Subcutaneous abdominal adipose tissue (tissue), 5 donors: ENCODE measurements around the gene TPSD1.
"Not testable (repeated sequence)": the region's sequence is repeated elsewhere in the genome, so short reads cannot be mapped to it uniquely, and the experiment has no call there.

ENCODE experiments used
- H3K27ac ChIP-seq: one replicate; pipeline ENCODE4 v1.7.0; 2013; ENCODE audit warnings: low read depth, mild to moderate bottlenecking, inconsistent platforms, low read length, moderate library complexity
- H3K27me3 ChIP-seq, 5 donors: one replicate each; pipeline ENCODE4 v1.7.0; 2013; ENCODE audit warnings: low read length in 5 of 5, inconsistent platforms in 1 of 5; ENCODE audit not compliant: control insufficient read depth in 5 of 5, insufficient read depth in 4 of 5
- H3K36me3 ChIP-seq, 5 donors: one replicate each; pipeline ENCODE4 v1.7.0; 2013; ENCODE audit warnings: low read length in 5 of 5; ENCODE audit not compliant: control insufficient read depth in 5 of 5, insufficient read depth in 5 of 5
- H3K4me1 ChIP-seq, 5 donors: one replicate each; pipeline ENCODE4 v1.7.0; 2013; ENCODE audit warnings: low read length in 5 of 5, mild to moderate bottlenecking in 3 of 5, moderate library complexity in 1 of 5; ENCODE audit not compliant: control insufficient read depth in 5 of 5, insufficient read depth in 5 of 5
- H3K4me3 ChIP-seq, 5 donors: one replicate each; pipeline ENCODE4 v1.7.0; 2013; ENCODE audit warnings: low read length in 5 of 5, low read depth in 1 of 5
- H3K9ac ChIP-seq, 5 donors: one replicate each; pipeline ENCODE4 v1.7.0; 2013; ENCODE audit warnings: low read length in 5 of 5, mild to moderate bottlenecking in 4 of 5, moderate library complexity in 3 of 5
- H3K9me3 ChIP-seq, 5 donors: one replicate each; pipeline ENCODE4 v1.7.0; 2013; ENCODE audit warnings: low read length in 5 of 5; ENCODE audit not compliant: control insufficient read depth in 5 of 5
- donor health status: healthy.
- donor health status: healthy.
- donor health status: healthy.
- donor health status: healthy.
- donor health status: healthy.

Gene TPSD1

DNA sequence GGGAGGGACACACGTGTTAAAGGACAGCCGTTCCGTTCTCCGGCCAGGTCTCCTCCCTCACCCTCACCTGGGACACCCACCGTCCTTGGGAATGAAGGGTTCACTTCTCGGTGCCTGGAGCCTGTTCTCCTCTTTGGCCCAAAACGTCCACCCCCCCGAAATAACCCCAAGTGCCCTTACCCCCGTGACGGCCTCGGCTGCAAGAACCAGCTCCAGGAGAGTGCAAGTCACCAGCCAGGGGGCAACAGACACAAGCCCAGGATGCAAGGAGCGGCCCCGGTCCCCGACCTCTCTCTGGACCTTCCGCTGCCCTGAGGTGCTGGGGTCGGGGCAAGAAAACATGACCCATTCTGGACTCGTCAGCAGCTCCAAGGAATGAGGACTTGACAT is 33.6 kb downstream of the TPSD1 start:
- Histone ChIP-seq H3K9me3 (no peaks in the 10 kb centered on the region), H3K27ac (no peak overlapping the region), H3K27me3 (peaks cover 49 to 71% (median 60%) of the 10 kb centered on the region in 5 donors), H3K9ac (no peak overlapping the region), H3K4me1 (no peaks in the 10 kb centered on the region), H3K36me3 (no peaks in the 10 kb centered on the region), H3K4me3 (no peak overlapping the region)

DNA sequence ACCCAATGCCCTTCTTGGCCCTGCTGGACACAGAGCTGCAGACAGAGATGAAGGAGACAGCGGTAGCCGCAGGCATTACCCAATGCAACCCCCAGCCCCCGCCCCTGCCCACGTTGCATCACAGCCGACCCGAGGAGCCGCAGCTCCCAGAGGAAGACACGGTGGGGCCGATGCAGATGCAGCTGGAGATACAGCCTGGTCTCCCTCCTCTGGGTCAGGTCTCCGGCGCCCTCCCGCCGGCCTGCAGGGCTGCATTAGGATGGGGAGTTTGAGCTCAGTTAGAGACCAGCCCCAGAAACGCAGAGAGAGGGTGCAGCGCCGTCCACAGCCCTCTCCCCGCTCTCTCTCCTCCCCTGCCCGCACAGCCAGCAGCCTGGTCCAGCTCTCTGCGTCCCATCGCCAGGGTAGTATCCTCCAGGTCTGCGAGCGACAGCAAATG is 34.2 kb downstream of the TPSD1 start:
- Histone ChIP-seq H3K4me1 (no peaks in the 10 kb centered on the region), H3K27me3 (peaks cover 48 to 72% (median 60%) of the 10 kb centered on the region in 5 donors), H3K27ac (no peak overlapping the region), H3K9me3 (no peaks in the 10 kb centered on the region), H3K4me3 (no peak overlapping the region), H3K36me3 (no peaks in the 10 kb centered on the region), H3K9ac (no peak overlapping the region)

DNA sequence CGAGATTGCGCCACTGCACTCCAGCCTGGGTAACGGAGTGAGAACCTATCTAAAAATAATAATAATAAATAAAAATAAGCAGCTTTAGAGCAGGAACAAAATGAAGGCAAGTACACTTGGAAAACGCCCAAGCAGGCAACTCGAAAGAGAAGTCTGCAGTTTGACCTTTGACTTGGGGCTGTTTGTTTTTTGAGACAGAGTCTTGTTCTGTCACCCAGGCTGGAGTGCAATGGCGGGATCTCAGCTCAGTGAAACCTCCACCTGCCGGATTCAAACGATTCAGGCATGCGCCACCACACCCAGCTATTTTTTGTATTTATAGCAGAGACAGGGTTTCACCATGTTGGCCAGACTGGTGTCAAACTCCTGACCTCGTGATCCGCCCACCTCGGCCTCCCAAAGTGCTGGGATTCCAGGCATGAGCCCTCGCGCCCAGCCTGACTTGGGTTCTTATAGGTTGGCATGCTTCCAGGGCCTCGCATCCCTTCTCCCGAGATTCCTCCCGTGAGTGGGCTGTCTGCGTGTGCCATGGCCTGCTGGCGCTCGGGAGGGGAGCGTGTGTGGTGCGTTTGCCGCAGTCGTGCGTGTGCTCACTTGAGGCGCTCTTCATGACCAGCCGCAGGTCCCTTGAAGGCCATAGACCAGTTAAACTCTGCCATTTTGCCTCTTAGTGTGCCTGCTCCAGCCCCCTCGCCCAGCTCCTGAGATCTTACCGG is 35.1 kb downstream of the TPSD1 start:
- Histone ChIP-seq H3K4me3 (no peak overlapping the region), H3K27me3 (peaks cover 39 to 70% (median 51%) of the 10 kb centered on the region in 5 donors), H3K27ac (no peak overlapping the region), H3K36me3 (no peaks in the 10 kb centered on the region), H3K4me1 (no peaks in the 10 kb centered on the region), H3K9me3 (no peaks in the 10 kb centered on the region), H3K9ac (no peak overlapping the region)

DNA sequence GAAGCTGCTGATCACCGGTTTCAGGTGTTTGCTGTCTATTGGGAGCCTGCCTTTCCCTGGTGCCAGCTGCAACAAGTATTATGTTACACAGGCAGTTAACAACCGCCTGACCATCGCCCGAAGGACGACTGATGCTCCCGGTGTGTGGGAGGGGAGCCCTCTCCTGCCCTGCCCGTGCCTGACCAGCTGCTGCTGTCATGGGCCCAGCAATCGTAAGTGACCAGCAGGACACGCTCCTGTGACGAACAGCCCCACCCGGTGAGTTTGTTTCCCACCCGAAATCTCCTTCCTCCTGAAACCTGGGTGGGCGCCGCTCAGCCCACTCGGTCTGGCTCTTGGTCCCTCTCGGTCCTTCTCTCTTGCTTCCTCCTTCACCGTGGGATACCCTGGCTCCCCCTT is 35.7 kb downstream of the TPSD1 start:
- H3K9ac ChIP-seq: no peak overlapping the region
- H3K9me3 ChIP-seq: no peaks in the 10 kb centered on the region
- no peaks in the 10 kb centered on the region for H3K36me3 ChIP-seq
- H3K27me3 ChIP-seq: peaks cover 33 to 66% (median 46%) of the 10 kb centered on the region in 5 donors
- H3K4me1 ChIP-seq: no peaks in the 10 kb centered on the region
- no peak overlapping the region for H3K27ac ChIP-seq
- H3K4me3 ChIP-seq: no peak overlapping the region

DNA sequence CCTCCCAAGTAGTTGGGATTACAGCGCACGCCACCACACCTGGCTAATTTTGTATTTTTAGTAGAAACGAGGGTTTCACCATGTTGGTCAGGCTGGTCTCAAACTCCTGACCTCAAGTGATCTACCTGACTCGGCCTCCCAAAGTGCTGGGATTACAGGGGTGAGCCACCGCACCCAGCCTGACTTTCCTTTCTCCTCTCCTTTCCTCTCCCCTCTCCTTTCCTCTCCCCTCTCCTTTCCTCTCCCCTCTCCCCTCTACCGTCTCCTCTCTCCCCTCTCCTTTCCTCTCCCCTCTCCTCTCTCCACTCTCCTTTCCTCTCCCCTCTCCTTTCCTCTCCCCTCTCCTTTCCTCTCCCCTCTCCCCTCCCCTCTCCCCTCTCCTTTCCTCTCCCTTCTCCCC is 36.3 kb downstream of the TPSD1 start:
- H3K36me3 ChIP-seq, H3K4me1 ChIP-seq, H3K9ac ChIP-seq, H3K4me3 ChIP-seq, H3K9me3 ChIP-seq, H3K27ac ChIP-seq: not testable (repeated sequence)
- H3K27me3 ChIP-seq: peaks cover 32 to 68% (median 46%) of the 10 kb centered on the region in 5 donors

DNA sequence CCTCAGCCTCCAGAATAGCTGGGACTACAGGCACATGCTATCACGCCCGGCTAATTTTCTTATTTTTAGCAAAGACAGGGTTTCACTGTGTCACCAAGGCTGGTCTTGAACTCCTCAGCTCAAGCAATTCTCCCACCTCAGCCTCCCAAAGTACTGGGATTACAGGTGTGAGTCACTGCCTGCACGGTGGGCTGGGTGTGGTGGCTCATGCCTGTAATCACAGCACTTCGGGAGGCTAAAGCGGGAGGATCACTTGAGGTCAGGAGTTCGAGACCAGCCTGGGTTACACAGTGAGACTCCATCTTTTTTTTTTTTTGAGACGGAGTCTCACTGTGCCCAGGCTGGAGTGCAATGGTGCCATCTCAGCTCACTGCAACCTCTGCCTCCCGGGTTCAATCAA is 36.9 kb downstream of the TPSD1 start:
- not testable (repeated sequence) for H3K4me1 ChIP-seq

DNA sequence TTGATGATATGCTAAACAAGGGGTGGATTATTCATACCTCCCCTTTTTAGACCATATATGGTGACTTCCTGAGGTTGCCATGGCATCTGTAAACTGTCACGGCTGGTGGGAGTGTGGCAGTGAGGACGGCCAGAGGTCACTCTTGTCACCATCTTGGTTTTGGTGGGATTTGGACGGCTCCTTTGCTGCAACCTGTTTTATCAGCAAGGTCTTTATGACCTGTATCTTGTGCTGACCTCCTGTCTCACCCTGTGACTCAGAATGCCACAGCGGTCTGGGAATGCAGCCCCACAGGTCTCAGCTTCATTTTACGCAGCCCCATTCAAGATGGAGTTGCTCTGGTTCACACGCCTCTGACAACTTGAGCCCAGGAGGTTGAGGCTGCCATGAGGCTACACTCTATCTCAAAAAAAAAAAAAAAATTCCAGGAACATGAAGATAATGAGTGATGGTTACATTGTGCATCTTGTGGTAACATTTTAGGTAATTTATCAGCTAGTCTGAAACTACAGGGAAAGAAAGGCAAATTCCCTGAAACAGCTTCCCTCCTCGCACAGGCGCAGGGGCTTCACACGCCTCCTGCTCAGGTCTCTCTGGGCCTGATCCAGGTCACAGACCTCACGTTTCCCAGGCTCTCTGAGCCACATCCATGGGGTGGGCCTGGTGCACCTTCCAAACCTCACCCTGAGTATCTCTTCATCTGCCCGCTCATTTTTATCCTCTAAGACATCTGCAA is 38.2 kb downstream of the TPSD1 start:
- H3K36me3 ChIP-seq: no peaks in the 10 kb centered on the region
- no peak overlapping the region for H3K4me3 ChIP-seq
- H3K4me1 ChIP-seq: no peaks in the 10 kb centered on the region
- no peak overlapping the region for H3K27ac ChIP-seq
- H3K27me3 ChIP-seq: peaks cover 19 to 52% (median 37%) of the 10 kb centered on the region in 5 donors
- H3K9ac ChIP-seq: no peak overlapping the region
- H3K9me3 ChIP-seq: no peaks in the 10 kb centered on the region

More for the DNA sequence above, 36.9 kb downstream of the TPSD1 start:
- H3K27me3 ChIP-seq: peaks cover 28 to 62% (median 42%) of the 10 kb centered on the region in 5 donors
- not testable (repeated sequence) for H3K9me3 ChIP-seq, H3K36me3 ChIP-seq, H3K4me3 ChIP-seq, H3K9ac ChIP-seq, H3K27ac ChIP-seq

DNA sequence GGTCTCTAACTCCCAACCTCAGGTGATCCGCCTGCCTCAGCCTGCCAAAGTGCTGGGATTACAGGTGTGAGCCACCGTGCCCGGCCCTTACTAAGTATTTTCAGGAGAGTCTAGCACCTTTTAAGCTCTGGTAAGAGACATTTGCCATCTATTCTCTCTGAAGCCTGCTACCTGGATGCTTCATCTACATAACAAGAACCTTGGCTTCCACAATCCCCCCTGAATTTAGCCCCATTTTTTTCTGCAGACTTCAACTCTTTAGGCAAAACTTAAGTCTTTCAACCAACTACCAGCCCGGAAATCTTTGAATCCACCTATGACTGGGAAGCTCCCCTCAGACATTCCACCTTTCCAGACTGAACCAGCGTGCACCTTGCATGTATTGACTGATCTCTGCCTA is 39.6 kb downstream of the TPSD1 start:
- Histone ChIP-seq H3K9me3 (no peaks in the 10 kb centered on the region), H3K36me3 (no peaks in the 10 kb centered on the region), H3K4me1 (peaks cover 0 to 1% (median 0%) of the 10 kb centered on the region in 5 donors), H3K27me3 (peaks cover 21 to 55% (median 38%) of the 10 kb centered on the region in 5 donors), H3K27ac (no peak overlapping the region), H3K9ac (no peak overlapping the region), H3K4me3 (no peak overlapping the region)

DNA sequence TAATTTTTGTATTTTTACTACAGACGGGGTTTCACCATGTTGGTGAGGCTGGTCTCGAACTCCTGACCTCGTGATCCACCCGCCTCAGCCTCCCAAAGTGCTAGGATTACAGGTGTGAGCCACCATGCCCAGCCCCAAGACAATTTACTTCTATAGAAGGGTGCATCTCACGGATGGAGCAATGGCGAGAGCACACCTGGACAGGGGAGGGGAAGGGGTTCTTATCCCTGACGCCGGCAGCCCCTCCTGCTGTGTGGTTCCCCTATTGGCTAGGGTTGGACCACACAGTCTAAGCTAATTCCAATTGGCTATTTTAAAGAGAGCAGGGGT is 40.8 kb downstream of the TPSD1 start:
- not testable (repeated sequence) for H3K9me3 ChIP-seq, H3K4me1 ChIP-seq, H3K36me3 ChIP-seq, H3K4me3 ChIP-seq, H3K27ac ChIP-seq, H3K9ac ChIP-seq
- H3K27me3 ChIP-seq: peaks cover 21 to 48% (median 38%) of the 10 kb centered on the region in 5 donors

DNA sequence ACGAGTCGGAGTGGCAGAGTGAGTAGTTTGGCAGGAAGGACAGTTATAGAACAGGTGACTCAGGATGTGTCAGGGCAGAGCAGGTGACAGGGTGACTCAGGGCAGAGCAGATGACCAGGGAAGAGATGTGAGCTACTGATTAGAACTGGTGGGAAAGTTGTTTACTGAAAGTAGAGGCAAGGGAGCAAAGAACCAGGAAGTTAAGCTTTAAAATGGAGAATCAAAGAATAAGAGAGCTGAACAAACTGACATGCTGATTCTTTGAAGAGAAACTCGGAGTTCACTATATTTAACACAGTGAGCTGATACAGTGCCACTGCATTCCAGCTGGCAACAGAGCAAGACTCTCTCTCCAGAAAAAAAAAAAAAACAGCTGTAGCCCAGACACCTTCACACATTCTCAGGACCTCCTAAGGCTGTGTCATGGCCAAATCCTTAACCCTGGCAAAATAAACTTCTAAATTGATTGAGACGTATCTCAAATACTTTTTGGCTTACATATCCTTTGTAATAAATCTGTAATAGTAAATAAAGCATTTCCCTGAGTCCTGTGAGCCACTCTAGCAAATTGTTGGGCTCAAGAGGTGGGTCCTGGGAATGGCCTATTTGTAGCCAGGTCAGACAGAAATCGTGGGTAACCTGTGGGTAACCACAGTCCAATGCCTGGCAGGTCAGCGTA is 41.3 kb downstream of the TPSD1 start:
- H3K27ac ChIP-seq: no peak overlapping the region
- H3K36me3 ChIP-seq: no peaks in the 10 kb centered on the region
- no peaks in the 10 kb centered on the region for H3K9me3 ChIP-seq
- no peak overlapping the region for H3K9ac ChIP-seq
- H3K4me3 ChIP-seq: no peak overlapping the region
- peaks cover 22 to 43% (median 37%) of the 10 kb centered on the region in 5 donors for H3K27me3 ChIP-seq
- peaks cover 0 to 8% (median 7%) of the 10 kb centered on the region in 5 donors for H3K4me1 ChIP-seq
